Testis (tissue), 2 donors: ENCODE data around the gene TMSB10.
"Not testable (repeated sequence)": the region's sequence is repeated elsewhere in the genome, so short reads cannot be mapped to it uniquely, and the experiment has no call there.

ENCODE experiments used
- CTCF ChIP-seq, 3 experiments: fragments of 450-650 bp in 2 of 3; fragments of 200-600 bp in 1 of 3; sonication (generic) in 1 of 3; IDR thresholded peaks; one replicate each; pipeline ENCODE4 v1.5.1; 2016 to 2019; ENCODE audit warnings: antibody characterized with exemption in 3 of 3, mild to moderate bottlenecking in 2 of 3, moderate library complexity in 1 of 3
- POLR2A ChIP-seq: fragments of 450-650 bp; IDR thresholded peaks from one replicate; pipeline ENCODE4 v1.6.1; 2017; ENCODE audit warnings: antibody characterized with exemption, mild to moderate bottlenecking, moderate library complexity

- TF ChIP-seq CTCF (IDR thresholded peaks at IDR 0.05); POLR2A: not testable (repeated sequence)
Measured at GRCh38 chr2:84875619-84876018, 29.8 kb upstream of the TMSB10 start.
